Measurements from ENCODE around the gene SEC61A1.

SEC61A1 gene

GRCh38 chr3:128060473-128061381, 8.5 kb downstream of the SEC61A1 start:
- DNase-seq: no peak

GRCh38 chr3:128062033-128062745, 10.0 kb downstream of the SEC61A1 start:
- DNase-seq: no peak

GRCh38 chr3:128063865-128064264, 11.6 kb downstream of the SEC61A1 start:
- no peak for DNase-seq

- DNase-seq: no peak
Measured at GRCh38 chr3:128064962-128065361, 12.7 kb downstream of the SEC61A1 start.

- no peak for DNase-seq
Measured at GRCh38 chr3:128066114-128066513, 13.9 kb downstream of the SEC61A1 start.

GRCh38 chr3:128066676-128067075, 14.4 kb downstream of the SEC61A1 start:
- DNase-seq: no peak

GRCh38 chr3:128067489-128067888, 15.3 kb downstream of the SEC61A1 start:
- DNase-seq: no peak

GRCh38 chr3:128068156-128068620, 16.0 kb downstream of the SEC61A1 start:
- no peak for DNase-seq

GRCh38 chr3:128069271-128069670, 17.0 kb downstream of the SEC61A1 start:
- DNase-seq: no peak

- no peak for DNase-seq
Measured at GRCh38 chr3:128070898-128071591, 18.8 kb downstream of the SEC61A1 start.

GRCh38 chr3:128071771-128072453, 19.7 kb downstream of the SEC61A1 start:
- no peak for DNase-seq

- no peak for DNase-seq
Measured at GRCh38 chr3:128072454-128073184, 20.4 kb downstream of the SEC61A1 start.

- no peak for DNase-seq
Measured at GRCh38 chr3:128073185-128073725, 21.0 kb downstream of the SEC61A1 start.

- DNase-seq: no peak
Measured at GRCh38 chr3:128073807-128074206, 21.6 kb downstream of the SEC61A1 start.

- no peak for DNase-seq
Measured at GRCh38 chr3:128074851-128075521, 22.7 kb downstream of the SEC61A1 start.

- peak; percentile 87 for DNase-seq
Measured at GRCh38 chr3:128075522-128076482, 23.6 kb downstream of the SEC61A1 start.

GRCh38 chr3:128076483-128077201, 24.4 kb downstream of the SEC61A1 start:
- peak; percentile 41 for DNase-seq

- no peak for DNase-seq
Measured at GRCh38 chr3:128077202-128077624, 25.0 kb downstream of the SEC61A1 start.

GRCh38 chr3:128077665-128078064, 25.4 kb downstream of the SEC61A1 start:
- DNase-seq: no peak

All from activated CD8-positive, alpha-beta memory T cell treated with anti-CD3 and anti-CD28 coated beads, Interleukin-2, amount 50 U/mL, for 4 hours (primary cell).